GM23338 (cell line): ENCODE results near the gene ATF7IP. TPM values are rescaled to one million over a fixed set of nuclear protein-coding genes. Genes with fewer than 3 reads are reported as not detected.

ENCODE experiments used
- ATAC-seq: fragments of 200-7000 bp; cut with Tn5 transposase; 3 replicates; pipeline ENCODE4 v1.9.1; 2020
- DNase-seq: peaks from one replicate; pipeline ENCODE4 v3.0.0-alpha.2; 2015; ENCODE audit warnings: low spot score
- H2AFZ ChIP-seq: fragments of 200-600 bp; sonication (generic); 2 replicates; pipeline ENCODE4 v1.8.0; 2016; ENCODE audit warnings: antibody characterized with exemption, mild to moderate bottlenecking, moderate library complexity
- H3F3A ChIP-seq: fragments of 200-600 bp; sonication (generic); replicated peaks from 2 replicates; pipeline ENCODE4 v1.8.0; 2017; ENCODE audit warnings: antibody characterized with exemption, mixed run types, low read depth
- H3K27ac ChIP-seq: fragments of 200-600 bp; sonication (generic); 2 replicates; pipeline ENCODE4 v1.6.1; 2016; ENCODE audit warnings: low read depth
- H3K27me3 ChIP-seq: fragments of 200-600 bp; sonication (generic); 2 replicates; pipeline ENCODE4 v1.8.0; 2016; ENCODE audit warnings: mild to moderate bottlenecking, mixed run types, moderate library complexity; ENCODE audit not compliant: insufficient read depth
- H3K36me3 ChIP-seq: fragments of 200-600 bp; sonication (generic); 2 replicates; pipeline ENCODE4 v1.8.0; 2016; ENCODE audit warnings: mild to moderate bottlenecking; ENCODE audit not compliant: insufficient read depth
- H3K4me1 ChIP-seq: fragments of 200-600 bp; sonication (generic); 2 replicates; pipeline ENCODE4 v1.8.0; 2016; ENCODE audit warnings: mild to moderate bottlenecking, moderate library complexity; ENCODE audit not compliant: insufficient read depth
- H3K4me2 ChIP-seq: fragments of 200-600 bp; sonication (generic); 2 replicates; pipeline ENCODE4 v1.7.1; 2017; ENCODE audit warnings: mixed run types
- H3K4me3 ChIP-seq: fragments of 200-600 bp; sonication (generic); 2 replicates; pipeline ENCODE4 v1.6.1; 2016; ENCODE audit warnings: mixed run types
- H3K79me2 ChIP-seq: fragments of 200-600 bp; sonication (generic); replicated peaks from 2 replicates; pipeline ENCODE4 v1.8.0; 2017; ENCODE audit warnings: mild to moderate bottlenecking; ENCODE audit not compliant: insufficient read depth
- H3K9me2 ChIP-seq: fragments of 200-600 bp; sonication (generic); 2 replicates; pipeline ENCODE4 v1.8.0; 2017; ENCODE audit not compliant: insufficient read depth
- H4K20me1 ChIP-seq: fragments of 200-600 bp; sonication (generic); replicated peaks from 2 replicates; pipeline ENCODE4 v1.8.0; 2017; ENCODE audit warnings: mild to moderate bottlenecking; ENCODE audit not compliant: insufficient read depth
- H3K27ac Mint-ChIP-seq: 2 replicates; pipeline ENCODE4 v1.8.0; 2020; ENCODE audit warnings: inconsistent platforms, mild to moderate bottlenecking, moderate library complexity, mixed read lengths
- H3K27me3 Mint-ChIP-seq: 3 replicates; pipeline ENCODE4 v1.8.0; 2022; ENCODE audit warnings: low read depth, mild to moderate bottlenecking, moderate library complexity, mixed read lengths, inconsistent platforms; ENCODE audit not compliant: insufficient read depth, poor library complexity
- H3K36me3 Mint-ChIP-seq: 3 replicates; pipeline ENCODE4 v1.8.0; 2021; ENCODE audit warnings: low read depth, mild to moderate bottlenecking, inconsistent platforms, moderate library complexity, mixed read lengths
- H3K4me1 Mint-ChIP-seq: 3 replicates; pipeline ENCODE4 v1.8.0; 2020; ENCODE audit warnings: mild to moderate bottlenecking, inconsistent platforms, mixed read lengths
- H3K4me3 Mint-ChIP-seq: 3 replicates; pipeline ENCODE4 v1.8.0; 2021; ENCODE audit warnings: moderate library complexity, mild to moderate bottlenecking, inconsistent platforms, mixed read lengths
- H3K9me3 Mint-ChIP-seq: 3 replicates; pipeline ENCODE4 v1.8.0; 2020; ENCODE audit warnings: moderate library complexity, mild to moderate bottlenecking, inconsistent platforms, mixed read lengths
- CREB1 ChIP-seq: fragments of 250-450 bp; sonication (Bioruptor Pico); IDR thresholded peaks from 2 replicates; pipeline ENCODE4 v1.5.0; 2020; ENCODE audit warnings: low read depth, mild to moderate bottlenecking, moderate library complexity
- EZH2 ChIP-seq: fragments of 200-600 bp; sonication (generic); IDR thresholded peaks from one replicate; pipeline ENCODE4 v1.8.0; 2017; ENCODE audit warnings: antibody characterized with exemption, mild to moderate bottlenecking, low read depth; ENCODE audit not compliant: unreplicated experiment
- EZH2phosphoT487 ChIP-seq: fragments of 200-600 bp; sonication (generic); IDR thresholded peaks from one replicate; pipeline ENCODE4 v1.8.1; 2018; ENCODE audit warnings: antibody characterized with exemption; ENCODE audit not compliant: unreplicated experiment
- JUNB ChIP-seq: IDR thresholded peaks from one replicate; pipeline ENCODE4 v1.6.1; 2016; ENCODE audit warnings: antibody characterized with exemption; ENCODE audit not compliant: unreplicated experiment
- NANOG ChIP-seq: IDR thresholded peaks from 2 replicates; pipeline ENCODE4 v1.6.1; 2016; ENCODE audit warnings: antibody characterized with exemption, borderline replicate concordance
- POLR2AphosphoS5 ChIP-seq: IDR thresholded peaks from 2 replicates; pipeline ENCODE4 v1.6.1; 2016; ENCODE audit warnings: antibody characterized with exemption, low read depth
- STAT1 ChIP-seq: IDR thresholded peaks from one replicate; pipeline ENCODE4 v1.6.1; 2016; ENCODE audit warnings: antibody characterized with exemption; ENCODE audit not compliant: unreplicated experiment
- ZNF114 ChIP-seq: fragments of 250-450 bp; sonication (Bioruptor Pico); IDR thresholded peaks from 2 replicates; pipeline ENCODE4 v1.5.0; 2020; ENCODE audit warnings: mild to moderate bottlenecking, moderate library complexity
- ZNF331 ChIP-seq: fragments of 250-450 bp; sonication (Bioruptor Pico); IDR thresholded peaks from 2 replicates; pipeline ENCODE4 v1.5.0; 2020; ENCODE audit warnings: low read depth, mild to moderate bottlenecking, moderate library complexity
- polyA plus RNA-seq: library from polyadenylated mRNA; unstranded; fragments of >200 nt; fragmentation: Nextera tagmentation; extraction: Ambion mirVana; gene quantifications from 2 replicates; pipeline ENCODE4 v1.2.1, GENCODE V29; 2016
- total RNA-seq: library from RNA; depleted of rRNA; stranded (reverse); fragments of >200 nt; shearing (Covaris generic); gene quantifications from 2 replicates; pipeline ENCODE4 v1.2.3, GENCODE V29; 2014
- TF ChIP-seq, protein P1 (sequence below): fragments of 250-450 bp; sonication (Bioruptor Pico); IDR thresholded peaks from 2 replicates; pipeline ENCODE4 v1.5.0; 2020; ENCODE audit warnings: mild to moderate bottlenecking, moderate library complexity
- TF ChIP-seq, protein P2 (sequence below): IDR thresholded peaks from 2 replicates; pipeline ENCODE4 v1.6.1; 2016; ENCODE audit warnings: antibody characterized with exemption
- TF ChIP-seq, protein P3 (sequence below), 2 experiments: fragments of 200-600 bp in 1 of 2; sonication (generic) in 1 of 2; conservative IDR thresholded peaks; 2 replicates each; pipeline versions ENCODE4 v1.5.1 to v1.6.1; 2016 to 2017; ENCODE audit warnings: antibody characterized with exemption in 2 of 2, low read depth in 2 of 2, mild to moderate bottlenecking in 2 of 2, moderate library complexity in 1 of 2
- TF ChIP-seq, protein P4 (sequence below): IDR thresholded peaks from one replicate; pipeline ENCODE4 v1.6.1; 2018; ENCODE audit warnings: antibody characterized with exemption; ENCODE audit not compliant: unreplicated experiment

ATF7IP gene
- total and polyA plus RNA-seq, 2 experiments from 2014 or later: 76.4 to 118 TPM

GRCh38 chr12:14332482-14332881 lies 33.0 kb upstream of the ATF7IP start:
- Histone ChIP-seq H2AFZ (no peak overlapping the region), H3K9me2 (no peaks in the 10 kb centered on the region), H3K4me2 (no peak overlapping the region), H3K36me3 (no peaks in the 10 kb centered on the region; the same call in 1 of the 2 replicates), H3K27me3 (no peaks in the 10 kb centered on the region), H3K79me2 (no peaks in the 10 kb centered on the region), H3K27ac (no peak overlapping the region), H3K4me3 (no peak overlapping the region), H3K4me1 (no peaks in the 10 kb centered on the region), H4K20me1 (no peaks in the 10 kb centered on the region), H3F3A (no peaks in the 10 kb centered on the region)
- ATAC-seq: no peak
- no peak for DNase-seq
- TF ChIP-seq, protein P1, sequence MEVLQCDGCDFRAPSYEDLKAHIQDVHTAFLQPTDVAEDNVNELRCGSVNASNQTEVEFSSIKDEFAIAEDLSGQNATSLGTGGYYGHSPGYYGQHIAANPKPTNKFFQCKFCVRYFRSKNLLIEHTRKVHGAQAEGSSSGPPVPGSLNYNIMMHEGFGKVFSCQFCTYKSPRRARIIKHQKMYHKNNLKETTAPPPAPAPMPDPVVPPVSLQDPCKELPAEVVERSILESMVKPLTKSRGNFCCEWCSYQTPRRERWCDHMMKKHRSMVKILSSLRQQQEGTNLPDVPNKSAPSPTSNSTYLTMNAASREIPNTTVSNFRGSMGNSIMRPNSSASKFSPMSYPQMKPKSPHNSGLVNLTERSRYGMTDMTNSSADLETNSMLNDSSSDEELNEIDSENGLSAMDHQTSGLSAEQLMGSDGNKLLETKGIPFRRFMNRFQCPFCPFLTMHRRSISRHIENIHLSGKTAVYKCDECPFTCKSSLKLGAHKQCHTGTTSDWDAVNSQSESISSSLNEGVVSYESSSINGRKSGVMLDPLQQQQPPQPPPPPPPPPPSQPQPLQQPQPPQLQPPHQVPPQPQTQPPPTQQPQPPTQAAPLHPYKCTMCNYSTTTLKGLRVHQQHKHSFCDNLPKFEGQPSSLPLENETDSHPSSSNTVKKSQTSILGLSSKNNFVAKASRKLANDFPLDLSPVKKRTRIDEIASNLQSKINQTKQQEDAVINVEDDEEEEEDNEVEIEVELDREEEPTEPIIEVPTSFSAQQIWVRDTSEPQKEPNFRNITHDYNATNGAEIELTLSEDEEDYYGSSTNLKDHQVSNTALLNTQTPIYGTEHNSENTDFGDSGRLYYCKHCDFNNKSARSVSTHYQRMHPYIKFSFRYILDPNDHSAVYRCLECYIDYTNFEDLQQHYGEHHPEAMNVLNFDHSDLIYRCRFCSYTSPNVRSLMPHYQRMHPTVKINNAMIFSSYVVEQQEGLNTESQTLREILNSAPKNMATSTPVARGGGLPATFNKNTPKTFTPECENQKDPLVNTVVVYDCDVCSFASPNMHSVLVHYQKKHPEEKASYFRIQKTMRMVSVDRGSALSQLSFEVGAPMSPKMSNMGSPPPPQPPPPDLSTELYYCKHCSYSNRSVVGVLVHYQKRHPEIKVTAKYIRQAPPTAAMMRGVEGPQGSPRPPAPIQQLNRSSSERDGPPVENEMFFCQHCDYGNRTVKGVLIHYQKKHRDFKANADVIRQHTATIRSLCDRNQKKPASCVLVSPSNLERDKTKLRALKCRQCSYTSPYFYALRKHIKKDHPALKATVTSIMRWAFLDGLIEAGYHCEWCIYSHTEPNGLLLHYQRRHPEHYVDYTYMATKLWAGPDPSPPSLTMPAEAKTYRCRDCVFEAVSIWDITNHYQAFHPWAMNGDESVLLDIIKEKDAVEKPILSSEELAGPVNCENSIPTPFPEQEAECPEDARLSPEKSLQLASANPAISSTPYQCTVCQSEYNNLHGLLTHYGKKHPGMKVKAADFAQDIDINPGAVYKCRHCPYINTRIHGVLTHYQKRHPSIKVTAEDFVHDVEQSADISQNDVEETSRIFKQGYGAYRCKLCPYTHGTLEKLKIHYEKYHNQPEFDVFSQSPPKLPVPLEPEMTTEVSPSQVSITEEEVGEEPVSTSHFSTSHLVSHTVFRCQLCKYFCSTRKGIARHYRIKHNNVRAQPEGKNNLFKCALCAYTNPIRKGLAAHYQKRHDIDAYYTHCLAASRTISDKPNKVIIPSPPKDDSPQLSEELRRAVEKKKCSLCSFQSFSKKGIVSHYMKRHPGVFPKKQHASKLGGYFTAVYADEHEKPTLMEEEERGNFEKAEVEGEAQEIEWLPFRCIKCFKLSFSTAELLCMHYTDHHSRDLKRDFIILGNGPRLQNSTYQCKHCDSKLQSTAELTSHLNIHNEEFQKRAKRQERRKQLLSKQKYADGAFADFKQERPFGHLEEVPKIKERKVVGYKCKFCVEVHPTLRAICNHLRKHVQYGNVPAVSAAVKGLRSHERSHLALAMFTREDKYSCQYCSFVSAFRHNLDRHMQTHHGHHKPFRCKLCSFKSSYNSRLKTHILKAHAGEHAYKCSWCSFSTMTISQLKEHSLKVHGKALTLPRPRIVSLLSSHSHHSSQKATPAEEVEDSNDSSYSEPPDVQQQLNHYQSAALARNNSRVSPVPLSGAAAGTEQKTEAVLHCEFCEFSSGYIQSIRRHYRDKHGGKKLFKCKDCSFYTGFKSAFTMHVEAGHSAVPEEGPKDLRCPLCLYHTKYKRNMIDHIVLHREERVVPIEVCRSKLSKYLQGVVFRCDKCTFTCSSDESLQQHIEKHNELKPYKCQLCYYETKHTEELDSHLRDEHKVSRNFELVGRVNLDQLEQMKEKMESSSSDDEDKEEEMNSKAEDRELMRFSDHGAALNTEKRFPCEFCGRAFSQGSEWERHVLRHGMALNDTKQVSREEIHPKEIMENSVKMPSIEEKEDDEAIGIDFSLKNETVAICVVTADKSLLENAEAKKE (CRISPR knock-in tag): no peak
- TF ChIP-seq EZH2phosphoT487: no peak
- TF ChIP-seq JUNB: no peak
- no peak for TF ChIP-seq NANOG
- TF ChIP-seq, protein P2, sequence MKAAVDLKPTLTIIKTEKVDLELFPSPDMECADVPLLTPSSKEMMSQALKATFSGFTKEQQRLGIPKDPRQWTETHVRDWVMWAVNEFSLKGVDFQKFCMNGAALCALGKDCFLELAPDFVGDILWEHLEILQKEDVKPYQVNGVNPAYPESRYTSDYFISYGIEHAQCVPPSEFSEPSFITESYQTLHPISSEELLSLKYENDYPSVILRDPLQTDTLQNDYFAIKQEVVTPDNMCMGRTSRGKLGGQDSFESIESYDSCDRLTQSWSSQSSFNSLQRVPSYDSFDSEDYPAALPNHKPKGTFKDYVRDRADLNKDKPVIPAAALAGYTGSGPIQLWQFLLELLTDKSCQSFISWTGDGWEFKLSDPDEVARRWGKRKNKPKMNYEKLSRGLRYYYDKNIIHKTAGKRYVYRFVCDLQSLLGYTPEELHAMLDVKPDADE: no peak
- no peak for TF ChIP-seq CREB1 (CRISPR knock-in tag)
- no peak for TF ChIP-seq ZNF331
- no peak for TF ChIP-seq ZNF114 (CRISPR knock-in tag)
- TF ChIP-seq POLR2AphosphoS5: no peak
- TF ChIP-seq EZH2: no peak
- TF ChIP-seq, protein P3, sequence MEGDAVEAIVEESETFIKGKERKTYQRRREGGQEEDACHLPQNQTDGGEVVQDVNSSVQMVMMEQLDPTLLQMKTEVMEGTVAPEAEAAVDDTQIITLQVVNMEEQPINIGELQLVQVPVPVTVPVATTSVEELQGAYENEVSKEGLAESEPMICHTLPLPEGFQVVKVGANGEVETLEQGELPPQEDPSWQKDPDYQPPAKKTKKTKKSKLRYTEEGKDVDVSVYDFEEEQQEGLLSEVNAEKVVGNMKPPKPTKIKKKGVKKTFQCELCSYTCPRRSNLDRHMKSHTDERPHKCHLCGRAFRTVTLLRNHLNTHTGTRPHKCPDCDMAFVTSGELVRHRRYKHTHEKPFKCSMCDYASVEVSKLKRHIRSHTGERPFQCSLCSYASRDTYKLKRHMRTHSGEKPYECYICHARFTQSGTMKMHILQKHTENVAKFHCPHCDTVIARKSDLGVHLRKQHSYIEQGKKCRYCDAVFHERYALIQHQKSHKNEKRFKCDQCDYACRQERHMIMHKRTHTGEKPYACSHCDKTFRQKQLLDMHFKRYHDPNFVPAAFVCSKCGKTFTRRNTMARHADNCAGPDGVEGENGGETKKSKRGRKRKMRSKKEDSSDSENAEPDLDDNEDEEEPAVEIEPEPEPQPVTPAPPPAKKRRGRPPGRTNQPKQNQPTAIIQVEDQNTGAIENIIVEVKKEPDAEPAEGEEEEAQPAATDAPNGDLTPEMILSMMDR (conservative IDR thresholded peaks at IDR 0.05; ENCODE audit: low read depth in 2 of 2): no peak
- TF ChIP-seq STAT1: no peak
- TF ChIP-seq, protein P4, sequence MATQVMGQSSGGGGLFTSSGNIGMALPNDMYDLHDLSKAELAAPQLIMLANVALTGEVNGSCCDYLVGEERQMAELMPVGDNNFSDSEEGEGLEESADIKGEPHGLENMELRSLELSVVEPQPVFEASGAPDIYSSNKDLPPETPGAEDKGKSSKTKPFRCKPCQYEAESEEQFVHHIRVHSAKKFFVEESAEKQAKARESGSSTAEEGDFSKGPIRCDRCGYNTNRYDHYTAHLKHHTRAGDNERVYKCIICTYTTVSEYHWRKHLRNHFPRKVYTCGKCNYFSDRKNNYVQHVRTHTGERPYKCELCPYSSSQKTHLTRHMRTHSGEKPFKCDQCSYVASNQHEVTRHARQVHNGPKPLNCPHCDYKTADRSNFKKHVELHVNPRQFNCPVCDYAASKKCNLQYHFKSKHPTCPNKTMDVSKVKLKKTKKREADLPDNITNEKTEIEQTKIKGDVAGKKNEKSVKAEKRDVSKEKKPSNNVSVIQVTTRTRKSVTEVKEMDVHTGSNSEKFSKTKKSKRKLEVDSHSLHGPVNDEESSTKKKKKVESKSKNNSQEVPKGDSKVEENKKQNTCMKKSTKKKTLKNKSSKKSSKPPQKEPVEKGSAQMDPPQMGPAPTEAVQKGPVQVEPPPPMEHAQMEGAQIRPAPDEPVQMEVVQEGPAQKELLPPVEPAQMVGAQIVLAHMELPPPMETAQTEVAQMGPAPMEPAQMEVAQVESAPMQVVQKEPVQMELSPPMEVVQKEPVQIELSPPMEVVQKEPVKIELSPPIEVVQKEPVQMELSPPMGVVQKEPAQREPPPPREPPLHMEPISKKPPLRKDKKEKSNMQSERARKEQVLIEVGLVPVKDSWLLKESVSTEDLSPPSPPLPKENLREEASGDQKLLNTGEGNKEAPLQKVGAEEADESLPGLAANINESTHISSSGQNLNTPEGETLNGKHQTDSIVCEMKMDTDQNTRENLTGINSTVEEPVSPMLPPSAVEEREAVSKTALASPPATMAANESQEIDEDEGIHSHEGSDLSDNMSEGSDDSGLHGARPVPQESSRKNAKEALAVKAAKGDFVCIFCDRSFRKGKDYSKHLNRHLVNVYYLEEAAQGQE: no peak
- no peaks in the 10 kb centered on the region for H3K4me1 Mint-ChIP-seq
- H3K4me3 Mint-ChIP-seq: no peak overlapping the region
- H3K36me3 Mint-ChIP-seq: peaks cover 19% of the 10 kb centered on the region
- H3K27me3 Mint-ChIP-seq: peaks cover 1% of the 10 kb centered on the region
- H3K9me3 Mint-ChIP-seq: peaks cover 35% of the 10 kb centered on the region
- no peak overlapping the region for H3K27ac Mint-ChIP-seq
